Measurements from ENCODE around the gene CCDC77. TPM values are rescaled to one million over a fixed set of nuclear protein-coding genes. Genes with fewer than 3 reads are reported as not detected.

The CCDC77 gene
- total RNA-seq, 3 donors from 2014 or later = 8.2 to 8.5 (median 8.4) TPM

DNA sequence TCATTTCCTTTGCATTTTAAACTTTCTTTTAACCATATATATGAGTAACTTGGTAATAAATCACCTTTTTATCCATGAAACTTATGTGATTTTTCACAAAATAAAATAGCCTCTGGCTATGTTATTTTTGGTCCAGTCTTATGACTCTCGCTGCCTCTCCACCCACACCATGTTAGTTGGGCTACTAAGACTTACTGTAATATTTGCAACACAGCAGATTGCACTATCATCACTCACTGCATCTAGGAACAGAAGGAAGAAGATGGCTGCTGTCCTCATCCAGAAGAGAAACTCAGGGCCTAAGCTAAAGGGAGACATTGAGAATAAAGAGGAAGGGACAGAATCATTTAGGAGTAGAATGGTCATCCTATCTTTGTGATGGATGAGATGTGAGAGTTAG, 45.7 kb downstream of the CCDC77 start:
- DNase-seq (no peak), ATAC-seq (no peak)
- no peaks in the 10 kb centered on the region for H3K9me3 ChIP-seq
- TF ChIP-seq, protein P1, sequence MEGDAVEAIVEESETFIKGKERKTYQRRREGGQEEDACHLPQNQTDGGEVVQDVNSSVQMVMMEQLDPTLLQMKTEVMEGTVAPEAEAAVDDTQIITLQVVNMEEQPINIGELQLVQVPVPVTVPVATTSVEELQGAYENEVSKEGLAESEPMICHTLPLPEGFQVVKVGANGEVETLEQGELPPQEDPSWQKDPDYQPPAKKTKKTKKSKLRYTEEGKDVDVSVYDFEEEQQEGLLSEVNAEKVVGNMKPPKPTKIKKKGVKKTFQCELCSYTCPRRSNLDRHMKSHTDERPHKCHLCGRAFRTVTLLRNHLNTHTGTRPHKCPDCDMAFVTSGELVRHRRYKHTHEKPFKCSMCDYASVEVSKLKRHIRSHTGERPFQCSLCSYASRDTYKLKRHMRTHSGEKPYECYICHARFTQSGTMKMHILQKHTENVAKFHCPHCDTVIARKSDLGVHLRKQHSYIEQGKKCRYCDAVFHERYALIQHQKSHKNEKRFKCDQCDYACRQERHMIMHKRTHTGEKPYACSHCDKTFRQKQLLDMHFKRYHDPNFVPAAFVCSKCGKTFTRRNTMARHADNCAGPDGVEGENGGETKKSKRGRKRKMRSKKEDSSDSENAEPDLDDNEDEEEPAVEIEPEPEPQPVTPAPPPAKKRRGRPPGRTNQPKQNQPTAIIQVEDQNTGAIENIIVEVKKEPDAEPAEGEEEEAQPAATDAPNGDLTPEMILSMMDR (IDR thresholded peaks at IDR 0.05) = no peak
- no peak overlapping the region for H3K4me3 ChIP-seq
- intact Hi-C loops (cut with DNase I, micrococcal nuclease) = no loop called here
- peaks cover 10% of the 10 kb centered on the region for H3K4me1 ChIP-seq (ENCODE audit: low read depth)
- H3K36me3 ChIP-seq (ENCODE audit: low read depth) = no peaks in the 10 kb centered on the region

GRCh38 chr12:449203-449602, 47.8 kb downstream of the CCDC77 start:
- no peak for ATAC-seq
- TF ChIP-seq, protein P1 (IDR thresholded peaks at IDR 0.05) = no peak

GRCh38 chr12:450438-450837, 49.0 kb downstream of the CCDC77 start:
- ATAC-seq (peak; percentile 88), DNase-seq (peak in 1 of 3 donors; percentile 69)
- H3K9me3 ChIP-seq = no peaks in the 10 kb centered on the region
- TF ChIP-seq, protein P1 (IDR thresholded peaks at IDR 0.05) = no peak
- intact Hi-C loops (cut with DNase I, micrococcal nuclease) = no loop called here
- no peak overlapping the region for H3K4me3 ChIP-seq
- no peaks in the 10 kb centered on the region for H3K36me3 ChIP-seq (ENCODE audit: low read depth)
- H3K4me1 ChIP-seq (ENCODE audit: low read depth) = peaks cover 10% of the 10 kb centered on the region

More at GRCh38 chr12:449203-449602, 47.8 kb downstream of the CCDC77 start:
- DNase-seq = no peak
- intact Hi-C loops (cut with DNase I, micrococcal nuclease) = no loop called here
- H3K4me3 ChIP-seq = no peak overlapping the region
- H3K4me1 ChIP-seq (ENCODE audit: low read depth) = peaks cover 10% of the 10 kb centered on the region
- no peaks in the 10 kb centered on the region for H3K36me3 ChIP-seq (ENCODE audit: low read depth)
- H3K9me3 ChIP-seq = no peaks in the 10 kb centered on the region

DNA sequence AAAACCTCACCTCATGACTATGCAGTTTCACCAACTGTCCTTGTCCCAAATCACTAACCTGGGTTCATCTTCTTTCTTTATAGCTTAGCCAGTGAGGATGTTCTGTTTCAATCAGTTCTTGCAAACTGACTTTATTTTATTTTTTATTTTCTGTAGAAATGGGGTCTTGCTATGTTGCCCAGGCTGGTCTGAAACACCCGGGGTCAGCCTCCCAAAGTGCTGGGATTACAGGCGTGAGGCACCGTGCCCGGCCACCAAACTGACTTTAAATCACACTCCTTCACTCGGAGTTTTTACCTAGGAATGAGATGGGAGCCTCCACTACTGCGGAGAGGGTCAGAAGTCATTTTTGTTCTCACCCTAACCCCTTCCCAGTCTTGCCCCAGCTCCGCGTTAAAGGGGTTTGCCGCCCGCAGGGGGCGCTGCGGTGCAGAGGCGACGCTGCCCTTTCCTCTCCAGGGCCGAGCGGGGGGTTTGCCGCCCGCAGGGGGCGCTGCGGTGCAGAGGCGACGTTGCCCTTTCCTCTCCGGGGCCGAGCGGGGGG, 51.3 kb downstream of the CCDC77 start:
- intact Hi-C loops (cut with DNase I, micrococcal nuclease) = no loop called here
- peak; percentile 47 for ATAC-seq
- peak; percentile 69 to 78 (median 76) for DNase-seq

DNA sequence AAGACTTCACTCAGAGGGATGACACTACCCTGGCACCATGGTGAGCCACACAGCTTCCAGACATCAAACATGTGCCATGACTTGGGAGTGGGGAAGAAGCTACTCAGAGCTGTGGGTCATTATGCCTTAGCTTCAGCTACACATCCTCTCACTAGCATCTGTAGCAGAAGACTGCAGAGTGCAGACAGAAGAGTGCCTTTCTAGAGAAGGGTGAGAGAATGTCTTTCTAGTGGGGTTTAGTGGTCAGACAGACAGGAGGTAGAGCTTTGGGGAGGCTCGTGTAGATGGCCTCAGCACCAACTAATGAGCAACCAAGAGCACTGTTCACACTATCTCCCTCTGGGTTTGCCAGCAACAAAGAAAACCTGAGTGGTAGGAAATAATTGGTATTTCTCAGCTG, 53.4 kb downstream of the CCDC77 start:
- Histone ChIP-seq H3K4me1 (ENCODE audit: low read depth) (peaks cover 15% of the 10 kb centered on the region), H3K36me3 (ENCODE audit: low read depth) (no peaks in the 10 kb centered on the region), H3K9me3 (no peaks in the 10 kb centered on the region), H3K4me3 (no peak overlapping the region)
- ATAC-seq = no peak
- no peak for DNase-seq
- TF ChIP-seq, protein P1 (IDR thresholded peaks at IDR 0.05) = no peak
- intact Hi-C loops (cut with DNase I, micrococcal nuclease) = loop anchor here in 1 of 2 donors (2.0 kb wide), 1 partner anchor 90 kb away; no protein-coding TSS in a partner anchor

More for the DNA sequence above, 51.3 kb downstream of the CCDC77 start:
- TF ChIP-seq, protein P1 (IDR thresholded peaks at IDR 0.05) = no peak
- Histone ChIP-seq H3K4me3 (no peak overlapping the region), H3K36me3 (ENCODE audit: low read depth) (no peaks in the 10 kb centered on the region), H3K9me3 (no peaks in the 10 kb centered on the region), H3K4me1 (ENCODE audit: low read depth) (peaks cover 10% of the 10 kb centered on the region)

All from mucosa of descending colon (tissue), 3 donors.